Vagina (tissue), 2 donors: ENCODE results near the gene PRND. TPM values are rescaled to one million over a fixed set of nuclear protein-coding genes. Genes with fewer than 3 reads are reported as not detected.

Experiments
- DNase-seq, 2 donors: peaks; one replicate each; pipeline ENCODE4 v3.0.0-alpha.2; 2017; ENCODE audit errors: extremely low spot score in 2 of 2
- H3K27ac ChIP-seq: fragments of 200-600 bp; sonication (generic); one replicate; pipeline ENCODE4 v1.5.1; 2019
- H3K27me3 ChIP-seq: fragments of 200-600 bp; sonication (generic); one replicate; pipeline ENCODE4 v1.5.1; 2019
- H3K36me3 ChIP-seq, 2 donors: fragments of 200-600 bp; sonication (generic); one replicate each; pipeline ENCODE4 v1.5.1; 2017 to 2019
- H3K4me1 ChIP-seq: fragments of 200-600 bp; sonication (generic); one replicate; pipeline ENCODE4 v1.5.1; 2019
- H3K4me3 ChIP-seq, 2 donors: fragments of 200-600 bp; sonication (generic); 1 replicate in 1 of 2; 2 replicates in 1 of 2; pipeline ENCODE4 v1.5.1; 2016 to 2019
- H3K9me3 ChIP-seq: fragments of 200-600 bp; sonication (generic); one replicate; pipeline ENCODE4 v1.5.1; 2019
- CTCF ChIP-seq, 3 experiments: fragments of 450-650 bp in 2 of 3; fragments of 200-600 bp in 1 of 3; sonication (generic) in 1 of 3; IDR thresholded peaks; one replicate each; pipeline ENCODE4 v1.5.1; 2017 to 2019; ENCODE audit warnings: antibody characterized with exemption in 3 of 3, mild to moderate bottlenecking in 2 of 3, moderate library complexity in 2 of 3
- POLR2A ChIP-seq, 2 donors: fragments of 450-650 bp; IDR thresholded peaks; one replicate each; pipeline ENCODE4 v1.6.1; 2017; ENCODE audit warnings: antibody characterized with exemption in 2 of 2, mild to moderate bottlenecking in 2 of 2, moderate library complexity in 2 of 2
- POLR2AphosphoS5 ChIP-seq, 2 donors: sonication (generic); formaldehyde crosslinking; IDR thresholded peaks; one replicate each; pipeline ENCODE4 v1.9.0; 2017; ENCODE audit warnings: antibody characterized with exemption in 2 of 2, mild to moderate bottlenecking in 2 of 2, low read depth in 1 of 2; ENCODE audit not compliant: insufficient read depth in 1 of 2
- intact Hi-C: fragments of 100-400 bp; cut with DNase I; formaldehyde crosslinking; loops from one replicate; pipeline ENCODE4 v1.15.1; 2023
- total RNA-seq: library from RNA; depleted of rRNA; stranded (reverse); fragments of >200 nt; gene quantifications from one replicate; pipeline ENCODE4 v1.2.3, GENCODE V29; 2016

PRND gene
- total RNA-seq = not detected

GRCh38 chr20:4721719-4722118 lies at the start of gene PRND:
Gene PRND (plus strand): TSS chr20:4721909. CDS start chr20:4724552, 2,643 bp downstream.
- H3K27me3 ChIP-seq = no peaks in the 10 kb centered on the region
- H3K36me3 ChIP-seq = no peaks in the 10 kb centered on the region
- H3K4me1 ChIP-seq = peaks cover 11% of the 10 kb centered on the region
- TF ChIP-seq POLR2AphosphoS5 (IDR thresholded peaks at IDR 0.05; ENCODE audit: insufficient read depth in 1 of 2, low read depth in 1 of 2) = no peak
- no peak for TF ChIP-seq POLR2A (IDR thresholded peaks at IDR 0.05)
- TF ChIP-seq CTCF (IDR thresholded peaks at IDR 0.05) = no peak
- intact Hi-C loops = loop anchor here (2.0 kb wide), 1 partner anchor 115 kb away; no protein-coding TSS in a partner anchor
- DNase-seq = no peak
- no peak within 1 kb of the TSS for H3K4me3 ChIP-seq
- peak within 1 kb of the TSS; percentile 74 for H3K27ac ChIP-seq
- no peaks in the 10 kb centered on the region for H3K9me3 ChIP-seq

- Histone ChIP-seq H3K27me3 (no peaks in the 10 kb centered on the region), H3K36me3 (no peaks in the 10 kb centered on the region), H3K4me3 (no peak overlapping the region), H3K4me1 (no peaks in the 10 kb centered on the region), H3K27ac (no peak overlapping the region), H3K9me3 (no peaks in the 10 kb centered on the region)
- TF ChIP-seq POLR2A (IDR thresholded peaks at IDR 0.05) (no peak), CTCF (IDR thresholded peaks at IDR 0.05) (no peak), POLR2AphosphoS5 (IDR thresholded peaks at IDR 0.05; ENCODE audit: insufficient read depth in 1 of 2, low read depth in 1 of 2) (no peak)
- no peak for DNase-seq
- intact Hi-C loops = no loop called here
These were observed 48.8 kb upstream of the PRND start for GRCh38 chr20:4672948-4673347.

GRCh38 chr20:4673371-4674001 lies 48.2 kb upstream of the PRND start:
- Histone ChIP-seq H3K9me3 (no peaks in the 10 kb centered on the region), H3K4me1 (no peaks in the 10 kb centered on the region), H3K27ac (no peak overlapping the region), H3K36me3 (no peaks in the 10 kb centered on the region), H3K4me3 (no peak overlapping the region), H3K27me3 (no peaks in the 10 kb centered on the region)
- peak in 1 of 2 donors; percentile 56 for DNase-seq
- intact Hi-C loops = no loop called here
- TF ChIP-seq POLR2AphosphoS5 (IDR thresholded peaks at IDR 0.05; ENCODE audit: insufficient read depth in 1 of 2, low read depth in 1 of 2) = no peak
- TF ChIP-seq CTCF (IDR thresholded peaks at IDR 0.05) = no peak
- no peak for TF ChIP-seq POLR2A (IDR thresholded peaks at IDR 0.05)

- H3K27ac ChIP-seq = no peak overlapping the region
- no peaks in the 10 kb centered on the region for H3K27me3 ChIP-seq
- no peaks in the 10 kb centered on the region for H3K4me1 ChIP-seq
- TF ChIP-seq POLR2AphosphoS5 (IDR thresholded peaks at IDR 0.05; ENCODE audit: insufficient read depth in 1 of 2, low read depth in 1 of 2) (no peak), CTCF (IDR thresholded peaks at IDR 0.05) (no peak), POLR2A (IDR thresholded peaks at IDR 0.05) (no peak)
- H3K9me3 ChIP-seq = no peaks in the 10 kb centered on the region
- H3K4me3 ChIP-seq = no peak overlapping the region
- DNase-seq = no peak
- intact Hi-C loops = no loop called here
- no peaks in the 10 kb centered on the region for H3K36me3 ChIP-seq
These were observed 47.0 kb upstream of the PRND start for GRCh38 chr20:4674672-4675071.

- TF ChIP-seq CTCF (IDR thresholded peaks at IDR 0.05) (no peak), POLR2A (IDR thresholded peaks at IDR 0.05) (no peak), POLR2AphosphoS5 (IDR thresholded peaks at IDR 0.05; ENCODE audit: insufficient read depth in 1 of 2, low read depth in 1 of 2) (no peak)
- Histone ChIP-seq H3K27ac (no peak overlapping the region), H3K4me1 (peaks cover 16% of the 10 kb centered on the region), H3K9me3 (no peaks in the 10 kb centered on the region), H3K27me3 (no peaks in the 10 kb centered on the region), H3K36me3 (no peaks in the 10 kb centered on the region), H3K4me3 (no peak overlapping the region)
- intact Hi-C loops = no loop called here
- no peak for DNase-seq
These were observed 43.9 kb upstream of the PRND start for GRCh38 chr20:4677846-4678245.
